HG02678 (cell line): ENCODE data around the gene INHBA.
A peak's percentile ranks its signal among the peaks of the same experiment; 100 is the strongest.

Experiments
- ATAC-seq: cut with Tn5 transposase; IDR thresholded peaks from one replicate; pipeline ENCODE4 v1.9.1; 2021; ENCODE audit warnings: mild to moderate bottlenecking, moderate library complexity; ENCODE audit not compliant: unreplicated experiment

Gene INHBA

GRCh38 chr7:41711283-41712064, 8.6 kb upstream of the INHBA start:
- ATAC-seq, result no peak

- no peak for ATAC-seq
Measured at GRCh38 chr7:41710838-41711237, 7.9 kb upstream of the INHBA start.

GRCh38 chr7:41709621-41710020, 6.7 kb upstream of the INHBA start:
- no peak for ATAC-seq

DNA sequence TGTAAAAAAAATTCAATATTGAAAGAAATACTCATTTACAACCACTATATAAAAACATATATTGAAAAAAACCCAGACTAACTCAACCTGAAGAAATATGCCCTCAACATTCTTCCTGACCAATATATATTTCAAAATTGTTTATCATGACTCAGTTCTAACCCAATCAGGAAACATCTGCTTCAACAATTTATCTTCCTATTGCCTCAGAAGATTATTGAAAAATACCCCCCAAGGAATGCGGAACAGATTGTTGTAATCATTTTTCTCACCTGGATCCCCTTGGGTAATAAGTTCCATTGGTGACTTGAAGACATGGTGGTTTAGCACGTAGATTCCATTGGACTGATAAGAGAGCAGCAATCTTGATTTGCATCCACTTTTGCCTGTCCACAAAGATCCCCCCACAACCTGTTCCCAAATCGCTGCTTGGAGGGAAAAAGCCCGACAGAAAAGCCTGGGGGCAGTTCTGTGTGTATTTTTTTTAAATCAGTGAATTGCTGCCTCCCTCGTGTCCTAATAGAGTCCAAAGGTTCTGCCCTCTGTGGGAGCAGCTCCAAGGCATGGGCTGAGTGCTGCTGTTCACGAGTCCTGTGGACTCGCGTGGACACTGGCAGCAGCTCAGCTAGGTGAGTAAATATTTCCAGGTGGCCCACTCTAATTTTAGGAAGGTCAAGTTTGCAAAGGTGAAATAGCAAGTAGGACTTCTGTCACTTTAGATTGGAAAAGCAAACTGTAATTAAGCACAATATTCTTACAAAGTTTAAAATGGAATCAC, 5.9 kb upstream of the INHBA start:
- ATAC-seq, result no peak

DNA sequence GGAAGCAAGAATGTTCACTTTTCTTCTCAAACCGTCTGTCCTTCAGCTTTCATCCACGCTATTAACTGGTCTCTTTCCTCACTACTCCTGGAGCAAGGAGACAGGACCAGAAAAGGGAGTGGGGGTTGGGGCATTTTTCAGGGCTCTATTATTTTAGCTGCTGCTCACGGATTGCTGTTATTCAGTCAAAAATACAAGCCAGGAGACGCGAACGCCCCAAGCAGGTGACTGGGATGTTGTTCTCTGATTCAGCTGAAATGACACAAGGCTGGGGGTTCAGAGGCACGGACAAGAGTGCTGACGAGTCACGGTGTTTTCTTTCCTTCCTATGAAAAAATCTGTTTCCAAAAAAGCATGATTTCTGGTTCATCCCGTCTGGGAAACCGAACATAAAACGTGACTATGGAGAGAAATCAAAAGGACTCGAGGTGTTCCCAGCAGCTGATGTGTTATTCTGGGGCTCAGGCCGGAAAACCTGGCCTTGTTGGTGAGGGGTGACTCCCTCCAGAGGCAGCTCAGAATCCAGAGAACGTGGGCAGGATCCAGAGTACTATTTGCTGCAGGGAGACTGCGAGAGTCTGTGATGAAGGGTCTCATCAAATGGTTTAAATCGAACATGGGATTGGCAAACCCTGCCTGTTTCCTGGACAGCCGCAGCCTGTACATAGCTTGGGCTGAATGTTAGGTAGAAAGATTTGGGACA, 3.5 kb upstream of the INHBA start:
- ATAC-seq, result no peak

- peak; percentile 94 for ATAC-seq
Measured at GRCh38 chr7:41705109-41705901, 2.4 kb upstream of the INHBA start.

GRCh38 chr7:41701068-41701941, 1.6 kb downstream of the INHBA start:
- ATAC-seq, result no peak

GRCh38 chr7:41700044-41700471, 2.8 kb downstream of the INHBA start:
- ATAC-seq, result no peak

- no peak for ATAC-seq
Measured at GRCh38 chr7:41699516-41699915, 3.4 kb downstream of the INHBA start.

DNA sequence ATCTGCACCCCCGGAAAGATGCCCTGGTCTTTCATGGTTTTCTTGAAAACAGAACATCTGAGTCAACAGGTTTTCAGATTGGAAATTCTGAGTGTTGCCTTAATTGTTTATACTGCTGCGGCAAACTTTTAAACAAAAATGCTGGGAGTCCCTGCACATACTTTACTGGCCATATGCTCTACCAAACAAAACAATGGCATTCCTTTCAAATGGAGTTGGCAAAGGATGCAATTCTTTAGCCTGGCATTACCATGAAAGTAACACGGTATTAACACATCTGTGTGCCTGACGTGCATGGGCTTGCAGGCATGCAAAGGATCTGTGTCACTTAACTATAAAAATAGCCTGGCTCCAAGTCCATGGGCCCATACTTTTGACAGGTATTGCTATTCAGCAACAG, 4.2 kb downstream of the INHBA start:
- no peak for ATAC-seq

DNA sequence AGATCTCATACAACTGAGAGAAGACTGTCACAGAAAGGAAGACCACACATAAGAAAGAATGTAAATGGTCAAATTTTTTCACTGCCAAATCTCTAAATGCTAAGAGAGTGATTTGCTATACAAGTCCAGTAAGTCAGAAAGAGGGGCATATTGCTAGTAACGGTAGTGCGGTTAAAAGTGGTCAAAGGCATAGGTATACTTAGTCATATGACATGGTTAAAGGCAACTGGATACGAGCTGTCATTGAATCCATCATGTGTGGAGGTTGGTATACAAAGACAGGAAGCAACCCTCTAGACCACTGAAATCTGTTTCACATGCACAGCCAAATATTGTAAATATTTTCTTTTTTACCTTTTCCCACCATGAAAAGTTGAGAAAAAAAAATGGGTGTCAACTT, 4.8 kb downstream of the INHBA start:
- ATAC-seq, result no peak

DNA sequence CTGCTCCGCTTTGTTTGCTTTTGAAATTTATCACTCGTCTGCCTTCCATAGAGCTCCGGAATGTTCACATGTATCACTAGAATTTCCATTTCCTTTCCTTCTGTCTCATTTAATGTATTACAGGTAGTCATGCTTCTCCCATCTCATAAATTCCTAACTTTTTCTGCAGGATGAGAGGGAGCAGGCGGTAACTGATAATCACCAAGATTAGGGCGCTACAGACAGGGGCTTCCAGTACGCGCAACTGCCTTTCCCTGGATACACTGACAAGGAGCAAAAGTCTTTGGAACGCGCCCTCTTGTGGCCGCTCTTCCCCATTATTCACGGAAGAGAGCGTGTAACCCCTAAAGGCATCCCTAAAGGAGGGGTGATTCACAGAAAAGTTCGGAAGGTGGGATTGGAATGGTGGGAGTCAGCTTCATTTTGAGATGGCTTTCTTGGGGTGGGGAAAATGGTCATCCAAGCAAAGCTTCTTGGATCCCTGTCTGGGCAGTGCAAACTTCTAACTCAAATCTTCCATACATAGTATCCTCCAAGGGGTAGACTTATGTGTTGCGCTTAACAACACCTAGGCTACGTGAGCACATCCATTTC, 6.5 kb downstream of the INHBA start:
- ATAC-seq, result peak; percentile 60

DNA sequence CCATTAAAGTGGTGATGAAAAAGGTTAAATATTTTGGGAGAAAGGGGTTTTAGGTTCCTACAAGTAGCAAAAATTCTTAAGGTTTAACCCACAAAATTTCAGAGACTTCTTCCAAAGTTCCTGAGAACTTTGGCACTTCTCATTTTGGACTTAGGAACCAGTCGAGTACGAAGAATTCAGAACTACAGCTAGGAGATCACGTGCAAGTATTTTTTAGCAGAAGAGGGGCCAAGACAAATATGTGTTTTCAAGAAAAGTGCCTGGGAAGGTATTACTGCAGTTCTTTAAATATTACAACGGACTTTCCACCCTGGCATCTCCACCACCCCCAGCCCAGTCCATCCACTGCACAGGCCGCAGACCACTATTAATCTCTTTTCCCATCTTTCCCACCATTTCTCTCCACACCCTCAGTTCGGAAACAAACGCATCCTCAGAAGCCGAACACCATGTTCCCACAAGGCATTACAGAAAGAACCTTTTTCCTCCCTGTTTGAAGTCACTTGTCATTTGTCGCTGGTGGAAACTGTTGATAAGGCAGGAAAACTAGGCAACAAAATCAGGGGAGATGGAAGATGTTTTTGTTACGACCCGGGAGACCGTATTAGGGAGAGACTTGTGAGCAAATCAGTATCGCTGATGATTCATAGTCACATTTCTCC, 7.1 kb downstream of the INHBA start:
- ATAC-seq, result no peak

GRCh38 chr7:41694495-41694894, 8.4 kb downstream of the INHBA start:
- no peak for ATAC-seq

DNA sequence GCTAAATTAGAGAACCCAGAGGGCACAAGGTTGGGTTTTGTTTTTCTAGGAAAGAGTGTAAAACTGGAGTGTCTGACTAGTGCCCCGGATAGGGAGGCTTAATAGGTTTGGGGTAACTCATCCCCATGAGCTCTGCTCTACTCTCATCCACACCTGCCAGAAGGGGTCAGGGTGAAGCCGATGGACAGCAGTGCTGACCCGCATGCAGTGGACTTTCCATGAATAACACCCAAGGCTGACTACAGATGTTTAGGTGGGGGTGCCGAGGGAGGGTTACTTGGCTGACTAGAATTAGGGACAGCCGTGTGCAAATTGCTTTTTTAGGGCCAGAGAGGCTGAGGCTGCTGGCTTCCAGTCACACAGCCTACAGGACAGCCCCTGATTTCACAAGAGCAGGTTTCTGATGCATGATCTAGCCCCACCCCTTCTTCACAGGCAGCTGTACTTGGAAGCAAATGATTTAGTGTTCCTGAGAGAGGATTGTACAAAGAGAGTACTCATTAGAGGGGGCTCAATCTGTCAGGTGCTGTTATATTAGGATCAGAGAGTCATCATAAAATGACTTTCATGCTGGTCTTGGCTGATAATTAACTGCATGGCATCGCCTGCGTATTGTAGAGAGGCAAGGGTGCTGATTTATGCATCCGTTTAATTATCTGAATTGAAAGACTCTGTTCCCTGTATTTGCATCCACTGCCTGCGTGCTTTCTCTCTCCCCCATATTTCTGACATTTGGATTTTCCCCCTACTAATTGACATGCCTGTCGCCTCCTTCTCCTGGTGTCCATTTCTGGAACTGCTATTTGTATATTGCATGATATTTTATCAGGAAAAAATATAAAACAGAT, 9.5 kb downstream of the INHBA start:
- ATAC-seq, result no peak

GRCh38 chr7:41692251-41692650, 10.6 kb downstream of the INHBA start:
- no peak for ATAC-seq

DNA sequence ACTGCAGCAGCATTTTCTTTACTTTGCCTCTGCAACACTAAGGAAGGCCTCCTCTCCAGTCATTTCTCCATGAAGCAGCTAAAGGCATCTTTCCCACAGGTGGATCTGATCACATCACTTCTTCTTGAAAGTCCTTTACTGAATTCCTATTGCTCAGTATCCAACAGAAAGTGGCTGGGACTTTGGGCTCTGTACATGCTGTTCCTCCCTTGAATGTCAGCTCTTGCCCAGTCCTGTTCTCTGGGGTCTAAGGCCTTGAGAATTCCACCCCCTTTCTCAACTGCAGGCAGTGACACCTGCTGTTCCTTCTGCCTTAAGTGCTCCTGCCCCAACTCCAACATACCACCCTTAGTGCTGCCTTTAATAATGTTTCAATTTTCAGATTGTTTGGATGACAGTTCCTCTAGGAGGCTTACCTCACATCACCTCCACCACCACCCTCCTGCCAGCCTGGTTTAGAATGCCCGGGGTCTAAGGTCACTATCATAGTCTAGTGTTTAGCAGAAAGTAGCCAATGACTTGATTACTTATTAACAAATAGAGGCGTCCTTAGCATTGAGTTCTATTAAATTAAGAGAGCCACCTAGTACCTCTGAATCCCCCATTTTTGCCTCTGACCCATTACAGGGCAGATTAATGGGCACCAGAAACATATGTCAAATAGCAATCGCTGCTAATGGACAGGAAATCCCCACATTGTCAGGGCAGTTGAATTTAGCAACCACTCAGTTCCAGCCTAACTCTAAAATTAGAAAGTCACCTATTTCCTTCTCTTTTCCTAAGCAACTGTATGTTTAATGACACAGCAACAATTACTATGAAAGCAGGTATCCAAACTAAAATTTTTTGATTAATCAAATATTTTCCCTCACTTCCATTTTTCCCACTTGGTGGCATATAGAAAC, 11.4 kb downstream of the INHBA start:
- ATAC-seq, result no peak
